H1 (cell line): ENCODE results near the gene QRICH1. TPM values are rescaled to one million over a fixed set of nuclear protein-coding genes. Genes with fewer than 3 reads are reported as not detected.

ENCODE experiments used
- ATF3 ChIP-seq: IDR thresholded peaks from 2 replicates; pipeline ENCODE4 v1.6.1; 2011; ENCODE audit warnings: low read depth, mild to moderate bottlenecking, low read length; ENCODE audit not compliant: insufficient read depth
- CEBPB ChIP-seq: IDR thresholded peaks from 2 replicates; pipeline ENCODE4 v1.6.1; 2012; ENCODE audit warnings: low read depth, low read length
- JUND ChIP-seq: IDR thresholded peaks from 2 replicates; pipeline ENCODE4 v1.6.1; 2011; ENCODE audit warnings: mild to moderate bottlenecking, improper control_type of control experiment, low read length
- KDM4A ChIP-seq: IDR thresholded peaks from one replicate; pipeline ENCODE4 v1.7.1; 2012; ENCODE audit warnings: low read depth, mild to moderate bottlenecking, moderate library complexity, low read length, inconsistent platforms; ENCODE audit not compliant: severe bottlenecking
- RAD21 ChIP-seq, 2 experiments: IDR thresholded peaks in 1 of 2; conservative IDR thresholded peaks in 1 of 2; 2 replicates each; pipeline ENCODE4 v1.6.1; 2011; ENCODE audit warnings: low read depth in 2 of 2, low read length in 2 of 2, improper control_type of control experiment in 1 of 2, inconsistent platforms in 1 of 2, mild to moderate bottlenecking in 1 of 2, moderate library complexity in 1 of 2
- RFX5 ChIP-seq: IDR thresholded peaks from 2 replicates; pipeline ENCODE4 v1.6.1; 2011; ENCODE audit warnings: low read depth, low read length, improper control_type of control experiment, borderline replicate concordance
- SIN3A ChIP-seq, 2 experiments: IDR thresholded peaks in 1 of 2; conservative IDR thresholded peaks in 1 of 2; 2 replicates each; pipeline ENCODE4 v1.6.1; 2011 to 2012; ENCODE audit warnings: low read length in 2 of 2, improper control_type of control experiment in 1 of 2, low read depth in 1 of 2, mild to moderate bottlenecking in 1 of 2
- SIX5 ChIP-seq: IDR thresholded peaks from 2 replicates; pipeline ENCODE4 v1.6.1; 2011; ENCODE audit warnings: mild to moderate bottlenecking, low read depth, low read length
- SUZ12 ChIP-seq: fragments of 200-600 bp; sonication (generic); IDR thresholded peaks from 2 replicates; pipeline ENCODE4 v1.6.1; 2012; ENCODE audit warnings: mild to moderate bottlenecking, inconsistent platforms, low read length, moderate library complexity, mixed read lengths
- TAF1 ChIP-seq: IDR thresholded peaks from 2 replicates; pipeline ENCODE4 v1.6.1; 2011; ENCODE audit warnings: mild to moderate bottlenecking, low read depth, low read length
- TAF7 ChIP-seq: optimal IDR thresholded peaks from 2 replicates; pipeline ENCODE3; 2011; ENCODE audit warnings: low read depth, mild to moderate bottlenecking, inconsistent platforms, low read length, moderate library complexity, borderline replicate concordance
- TEAD4 ChIP-seq: IDR thresholded peaks from 2 replicates; pipeline ENCODE4 v1.6.1; 2012; ENCODE audit warnings: low read depth, low read length, inconsistent platforms, mixed read lengths
- YY1 ChIP-seq: IDR thresholded peaks from 2 replicates; pipeline ENCODE4 v1.6.1; 2011; ENCODE audit warnings: low read depth, mild to moderate bottlenecking, low read length
- polyA plus RNA-seq, 7 experiments: library from polyadenylated mRNA; depleted of rRNA in 3 of 7; stranded (reverse) in 5 of 7; unstranded in 2 of 7; fragments of >200 nt in 5 of 7; fragments of 200-250 nt in 2 of 7; gene quantifications; 1 replicate in 5 of 7; 2 replicates in 1 of 7; 4 replicates in 1 of 7; pipeline versions ENCODE4 v1.2.1 to v1.2.3, GENCODE V29; 2011 to 2013; ENCODE audit warnings: missing spikeins in 2 of 7, mixed read lengths in 2 of 7
- total RNA-seq: library from RNA; stranded (reverse); fragmentation: NEBNext Ultra II Directional; extraction: Animal tissue kit (Norgen Biotek cat#: 25700); gene quantifications from 2 replicates; pipeline ENCODE4 v1.2.1, GENCODE V29; 2021
- TF ChIP-seq, protein P1 (sequence below), 3 experiments: IDR thresholded peaks; 1 replicate in 2 of 3; 2 replicates in 1 of 3; pipeline versions ENCODE4 v1.5.1 to v1.6.1; 2011; ENCODE audit warnings: low read length in 3 of 3, mild to moderate bottlenecking in 3 of 3, inconsistent platforms in 2 of 3, low read depth in 1 of 3, moderate library complexity in 1 of 3; ENCODE audit not compliant: insufficient read depth in 1 of 3; ENCODE audit errors: control extremely low read depth in 1 of 3

Gene QRICH1
- total and polyA plus RNA-seq, 2 of the 8 experiments (the other 6 are each of a cell fraction or from before 2014, with no cell fraction given): 128 to 142 TPM

DNA sequence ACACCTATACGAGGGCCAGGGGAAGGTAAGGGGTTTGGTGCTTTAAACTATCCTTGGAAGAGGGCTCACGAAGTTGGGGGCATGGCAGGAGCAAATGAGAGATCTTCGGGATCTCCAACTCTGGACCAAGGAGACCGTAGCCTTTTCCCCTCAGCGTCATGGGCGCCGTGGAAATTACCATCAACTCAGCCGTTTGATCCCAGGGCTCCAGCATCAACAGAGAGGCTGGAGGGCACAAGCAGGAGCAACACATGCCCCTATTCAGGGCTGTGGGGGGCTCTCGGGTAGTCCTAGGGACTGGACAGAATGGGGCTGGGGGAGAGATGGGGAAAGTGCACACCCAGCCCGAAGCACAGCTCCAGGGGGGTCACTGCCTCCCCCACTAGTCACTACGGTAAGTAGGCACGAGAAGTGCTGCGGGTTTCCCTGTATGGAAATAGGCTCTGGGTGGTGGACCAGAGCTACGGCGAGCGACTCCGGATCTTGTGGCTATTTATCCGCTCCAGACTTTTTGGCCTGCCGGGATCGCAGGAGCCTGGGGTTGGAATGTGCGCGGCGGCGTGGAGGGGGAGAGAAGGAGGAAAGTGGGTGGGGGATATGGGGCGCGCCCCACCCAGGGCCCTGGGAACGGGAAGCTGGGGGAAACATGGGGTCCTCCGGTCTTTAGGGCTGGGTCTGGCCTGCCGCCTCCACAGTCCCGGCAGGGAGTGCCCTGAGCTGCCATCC lies 39.5 kb upstream of the QRICH1 start (continued):
- no peak for TF ChIP-seq TAF1
- TF ChIP-seq SIN3A (conservative IDR thresholded peaks at IDR 0.05 in 1 of 2, IDR thresholded peaks at IDR 0.05 in 1 of 2; ENCODE audit: low read depth in 1 of 2, low read length in 2 of 2): peak; percentile 44 to 58; a peak in 1 of 4 replicates
- no peak for TF ChIP-seq ATF3
- TF ChIP-seq KDM4A: peak; percentile 67
- TF ChIP-seq CEBPB: no peak
- TF ChIP-seq SUZ12: no peak
- peak; percentile 70 for TF ChIP-seq YY1
- TF ChIP-seq TAF7: no peak
- TF ChIP-seq TEAD4: peak; percentile 92
- TF ChIP-seq SIX5: no peak
- no peak for TF ChIP-seq JUND
- TF ChIP-seq RAD21 (IDR thresholded peaks at IDR 0.05 in 1 of 2, conservative IDR thresholded peaks at IDR 0.05 in 1 of 2; ENCODE audit: low read depth in 2 of 2, low read length in 2 of 2): no peak
- TF ChIP-seq, protein P1, sequence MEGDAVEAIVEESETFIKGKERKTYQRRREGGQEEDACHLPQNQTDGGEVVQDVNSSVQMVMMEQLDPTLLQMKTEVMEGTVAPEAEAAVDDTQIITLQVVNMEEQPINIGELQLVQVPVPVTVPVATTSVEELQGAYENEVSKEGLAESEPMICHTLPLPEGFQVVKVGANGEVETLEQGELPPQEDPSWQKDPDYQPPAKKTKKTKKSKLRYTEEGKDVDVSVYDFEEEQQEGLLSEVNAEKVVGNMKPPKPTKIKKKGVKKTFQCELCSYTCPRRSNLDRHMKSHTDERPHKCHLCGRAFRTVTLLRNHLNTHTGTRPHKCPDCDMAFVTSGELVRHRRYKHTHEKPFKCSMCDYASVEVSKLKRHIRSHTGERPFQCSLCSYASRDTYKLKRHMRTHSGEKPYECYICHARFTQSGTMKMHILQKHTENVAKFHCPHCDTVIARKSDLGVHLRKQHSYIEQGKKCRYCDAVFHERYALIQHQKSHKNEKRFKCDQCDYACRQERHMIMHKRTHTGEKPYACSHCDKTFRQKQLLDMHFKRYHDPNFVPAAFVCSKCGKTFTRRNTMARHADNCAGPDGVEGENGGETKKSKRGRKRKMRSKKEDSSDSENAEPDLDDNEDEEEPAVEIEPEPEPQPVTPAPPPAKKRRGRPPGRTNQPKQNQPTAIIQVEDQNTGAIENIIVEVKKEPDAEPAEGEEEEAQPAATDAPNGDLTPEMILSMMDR (IDR thresholded peaks at IDR 0.05; ENCODE audit: control extremely low read depth in 1 of 3, insufficient read depth in 1 of 3, low read depth in 1 of 3, low read length in 3 of 3): no peak
- no peak; the same call in 1 of the 2 replicates for TF ChIP-seq RFX5
- TF ChIP-seq, all 59 proteins: peak for 8
